ENCODE data around the gene IRX6.

- TF ChIP-seq CTCF (conservative IDR thresholded peaks at IDR 0.05) (no peak), EZH2 (IDR thresholded peaks at IDR 0.05; ENCODE audit: low read depth) (no peak)
Observed at GRCh38 chr16:55297062-55297909, 26.7 kb upstream of the IRX6 start.

Data from PC-9 (cell line).